Stimulated activated CD4-positive, alpha-beta T cell treated with anti-CD3 and anti-CD28 coated beads, Interleukin-1b, Interleukin-23, amount 100 ng/mL, for 24 hours (primary cell): ENCODE data around the gene SLC44A1.
A peak's percentile ranks its signal among the peaks of the same experiment; 100 is the strongest.

Experiments
- DNase-seq, 4 experiments: peaks; one replicate each; pipeline ENCODE4 v3.0.0-alpha.2; 2020; ENCODE audit warnings: low read depth in 4 of 4, low spot score in 1 of 4

SLC44A1 gene

DNA sequence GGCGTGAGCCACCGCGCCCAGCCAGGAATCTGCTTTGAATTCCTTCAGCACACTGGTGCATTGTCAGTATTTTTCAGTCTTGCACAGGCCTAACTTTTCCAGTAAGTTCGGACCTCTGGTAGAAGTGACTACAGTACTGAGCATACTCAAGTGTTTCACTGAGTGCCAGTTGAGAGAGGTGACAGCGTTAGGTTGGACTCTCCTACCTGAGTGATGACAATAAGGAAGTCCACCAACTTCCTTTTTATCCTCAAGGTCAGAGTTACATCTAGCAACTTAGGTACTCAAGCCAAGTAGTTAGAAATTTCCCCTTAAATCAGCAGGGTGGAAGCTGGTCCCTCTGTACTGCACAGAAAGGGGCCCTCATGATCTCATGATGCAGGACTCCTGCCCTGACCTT lies 177.4 kb downstream of the SLC44A1 start:
- DNase-seq: no peak

- DNase-seq: no peak
Observed at GRCh38 chr9:105425816-105426433, 181.5 kb downstream of the SLC44A1 start.

- DNase-seq: no peak
Observed at GRCh38 chr9:105426657-105427056, 182.2 kb downstream of the SLC44A1 start.

- no peak for DNase-seq
Observed at GRCh38 chr9:105431424-105432246, 187.2 kb downstream of the SLC44A1 start.

- no peak for DNase-seq
Observed at GRCh38 chr9:105432247-105432842, 187.9 kb downstream of the SLC44A1 start.

GRCh38 chr9:105435453-105435852 lies 191.0 kb downstream of the SLC44A1 start:
- no peak for DNase-seq

DNA sequence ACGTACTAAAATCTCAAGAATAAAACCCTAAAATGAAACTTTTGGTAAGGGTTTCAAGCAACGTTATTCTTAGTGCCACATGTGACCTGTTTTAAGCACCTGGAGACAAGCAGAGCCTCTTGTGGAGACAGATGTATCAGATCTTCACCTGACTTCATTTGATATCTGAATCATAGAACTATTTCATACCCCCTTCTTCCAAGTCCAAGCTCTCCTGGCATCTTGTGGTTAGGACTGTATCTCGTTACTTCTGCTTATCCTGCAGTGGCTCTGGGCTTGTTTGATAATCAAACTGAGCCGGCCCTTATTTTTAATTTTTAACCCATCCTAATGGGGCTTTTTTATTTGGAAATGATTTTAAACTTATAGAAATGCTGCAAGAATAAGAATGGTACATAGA lies 192.3 kb downstream of the SLC44A1 start:
- no peak for DNase-seq

- no peak for DNase-seq
Observed at GRCh38 chr9:105437704-105438103, 193.3 kb downstream of the SLC44A1 start.

GRCh38 chr9:105438141-105438806 lies 193.8 kb downstream of the SLC44A1 start:
- DNase-seq: no peak

DNA sequence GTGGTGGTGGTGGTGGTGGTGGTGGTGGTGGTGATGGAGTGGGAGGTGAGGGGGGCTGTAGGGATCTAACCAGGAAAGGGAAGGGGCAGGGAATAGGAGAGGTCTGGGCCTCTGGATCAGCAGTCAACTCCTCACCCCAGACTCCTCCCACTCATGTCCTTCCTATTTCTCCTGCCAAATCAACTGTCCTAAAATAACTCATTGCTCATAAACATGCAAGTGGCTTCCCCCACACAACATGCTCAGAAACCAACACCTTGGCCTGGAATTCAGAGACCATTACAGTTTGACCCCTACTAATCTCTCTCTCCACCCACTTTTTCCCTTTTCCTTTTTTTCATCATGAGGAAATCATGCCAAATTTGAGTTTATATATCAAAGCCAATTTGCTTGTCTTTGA lies 195.0 kb downstream of the SLC44A1 start:
- DNase-seq: no peak

DNA sequence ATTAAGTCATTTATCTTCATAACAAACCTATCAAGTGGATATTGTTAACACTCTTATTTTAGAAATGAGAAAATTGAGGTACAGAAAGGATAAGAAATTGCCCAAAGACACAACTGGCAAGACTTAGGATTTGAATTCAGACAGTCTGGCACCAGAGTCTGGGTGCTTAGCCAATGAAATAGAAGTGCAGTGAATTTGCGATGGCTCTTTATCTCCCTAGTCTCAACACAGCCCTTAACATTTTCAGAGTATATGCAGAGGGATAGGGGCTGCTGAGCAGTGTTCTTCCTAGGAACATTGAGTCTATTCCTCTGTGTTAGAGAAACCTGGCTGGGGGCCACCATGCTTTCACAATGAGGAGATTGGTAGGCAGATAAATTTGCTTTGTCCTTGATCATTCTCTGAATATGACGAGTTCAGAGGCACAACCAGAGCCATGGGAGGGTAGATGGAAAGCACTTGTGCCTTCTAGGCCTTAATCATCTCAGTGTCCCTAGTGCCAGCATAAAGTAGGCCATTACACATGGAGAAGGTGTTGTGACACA lies 197.2 kb downstream of the SLC44A1 start:
- DNase-seq: no peak

GRCh38 chr9:105443121-105443520 lies 198.7 kb downstream of the SLC44A1 start:
- DNase-seq: no peak

- no peak for DNase-seq
Observed at GRCh38 chr9:105444130-105444529, 199.7 kb downstream of the SLC44A1 start.

- DNase-seq: no peak
Observed at GRCh38 chr9:105445203-105445881, 200.9 kb downstream of the SLC44A1 start.

- no peak for DNase-seq
Observed at GRCh38 chr9:105447386-105447813, 202.9 kb downstream of the SLC44A1 start.

- DNase-seq: peak; percentile 52 to 81 (median 69)
Observed at GRCh38 chr9:105447814-105448812, 203.7 kb downstream of the SLC44A1 start, which contains the start of gene FSD1L. Gene FSD1L (plus strand): TSS chr9:105448034. CDS start chr9:105448221, 187 bp downstream.

DNA sequence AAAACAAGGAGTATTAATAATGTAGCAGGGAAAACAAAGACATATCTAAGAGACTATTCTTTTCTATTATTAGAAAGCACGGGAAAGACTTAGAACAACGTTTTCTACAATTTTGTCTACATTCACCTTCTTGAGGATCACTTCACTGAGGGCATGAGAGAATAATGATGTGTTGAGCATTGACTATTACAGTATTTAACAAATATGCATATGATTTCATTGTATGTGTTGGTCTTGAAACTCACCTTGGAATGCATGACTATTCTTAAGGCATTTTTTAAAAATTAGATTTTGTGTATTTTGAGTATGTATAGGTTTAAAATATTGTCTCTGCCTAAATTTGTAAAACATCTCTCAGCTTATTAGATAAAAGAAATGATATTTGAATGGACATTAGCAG lies 204.6 kb downstream of the SLC44A1 start:
- no peak for DNase-seq

DNA sequence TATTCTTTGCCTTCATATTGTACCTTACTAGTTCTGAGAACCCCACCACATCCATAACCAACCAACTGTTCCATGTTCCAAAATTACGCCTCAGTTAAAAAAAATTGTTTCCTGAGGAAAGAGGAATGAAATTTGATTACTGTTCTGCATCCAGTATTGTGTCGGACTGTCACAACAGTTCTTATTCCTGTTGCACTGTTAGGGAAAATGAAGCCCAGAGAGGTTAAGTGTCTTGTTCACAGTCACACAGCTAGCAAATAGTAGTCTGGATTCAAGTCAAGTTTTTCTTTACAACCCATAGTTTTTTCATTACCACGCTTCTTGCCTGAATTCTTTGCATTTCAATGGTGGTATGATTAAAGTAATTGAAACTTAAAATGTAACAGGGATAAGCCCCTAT lies 207.7 kb downstream of the SLC44A1 start:
- no peak for DNase-seq

GRCh38 chr9:105455836-105456475 lies 211.5 kb downstream of the SLC44A1 start:
- no peak for DNase-seq
